Mucosa of descending colon (tissue), 3 donors: ENCODE results near the gene SP1. TPM values are rescaled to one million over a fixed set of nuclear protein-coding genes. Genes with fewer than 3 reads are reported as not detected.

Source experiments
- ATAC-seq: fragments of 200-7000 bp; cut with Tn5 transposase; one replicate; pipeline ENCODE4 v1.9.1; 2020; ENCODE audit warnings: mild to moderate bottlenecking, moderate library complexity
- DNase-seq, 3 donors: peaks; one replicate each; pipeline ENCODE4 v3.0.0-alpha.2; 2020
- H3K36me3 ChIP-seq: fragments of 200-600 bp; one replicate; pipeline ENCODE4 v1.8.0; 2021; ENCODE audit warnings: low read depth, mild to moderate bottlenecking
- H3K4me1 ChIP-seq: fragments of 200-600 bp; one replicate; pipeline ENCODE4 v1.8.0; 2021; ENCODE audit warnings: low read depth, mild to moderate bottlenecking
- H3K4me3 ChIP-seq: fragments of 200-600 bp; one replicate; pipeline ENCODE4 v1.8.0; 2021; ENCODE audit warnings: mild to moderate bottlenecking
- H3K9me3 ChIP-seq: fragments of 200-600 bp; one replicate; pipeline ENCODE4 v1.8.0; 2021; ENCODE audit warnings: mild to moderate bottlenecking
- intact Hi-C, 2 donors: fragments of 100-400 bp; cut with DNase I in 1 of 2; cut with micrococcal nuclease in 1 of 2; formaldehyde crosslinking; loops; one replicate each; pipeline versions ENCODE4 v1.11.0 to v1.11.1; 2022; cut with DNase I, micrococcal nuclease
- total RNA-seq, 3 donors: library from RNA; stranded (reverse); fragmentation: NEBNext Ultra II Directional in 2 of 3; extraction: Animal tissue kit (Norgen Biotek cat#: 25700) in 2 of 3; gene quantifications; one replicate each; pipeline versions ENCODE4 v1.2.1 to v1.2.4, GENCODE V29; 2021 to 2023
- TF ChIP-seq, protein P1 (sequence below): fragments of 200-600 bp; IDR thresholded peaks from one replicate; pipeline ENCODE4 v1.8.0; 2022; ENCODE audit warnings: antibody characterized with exemption, mild to moderate bottlenecking
- donor health status: DM: no; HTN: no; CAD: no; lungs with moderate emphysema.
- donor health status: DM: no; HTN: no; CAD: no.
- donor health status: DM: no; HTN: yes; CAD: no.

Gene SP1
- total RNA-seq, 3 donors from 2014 or later, result 96.1 to 111 (median 105) TPM

DNA sequence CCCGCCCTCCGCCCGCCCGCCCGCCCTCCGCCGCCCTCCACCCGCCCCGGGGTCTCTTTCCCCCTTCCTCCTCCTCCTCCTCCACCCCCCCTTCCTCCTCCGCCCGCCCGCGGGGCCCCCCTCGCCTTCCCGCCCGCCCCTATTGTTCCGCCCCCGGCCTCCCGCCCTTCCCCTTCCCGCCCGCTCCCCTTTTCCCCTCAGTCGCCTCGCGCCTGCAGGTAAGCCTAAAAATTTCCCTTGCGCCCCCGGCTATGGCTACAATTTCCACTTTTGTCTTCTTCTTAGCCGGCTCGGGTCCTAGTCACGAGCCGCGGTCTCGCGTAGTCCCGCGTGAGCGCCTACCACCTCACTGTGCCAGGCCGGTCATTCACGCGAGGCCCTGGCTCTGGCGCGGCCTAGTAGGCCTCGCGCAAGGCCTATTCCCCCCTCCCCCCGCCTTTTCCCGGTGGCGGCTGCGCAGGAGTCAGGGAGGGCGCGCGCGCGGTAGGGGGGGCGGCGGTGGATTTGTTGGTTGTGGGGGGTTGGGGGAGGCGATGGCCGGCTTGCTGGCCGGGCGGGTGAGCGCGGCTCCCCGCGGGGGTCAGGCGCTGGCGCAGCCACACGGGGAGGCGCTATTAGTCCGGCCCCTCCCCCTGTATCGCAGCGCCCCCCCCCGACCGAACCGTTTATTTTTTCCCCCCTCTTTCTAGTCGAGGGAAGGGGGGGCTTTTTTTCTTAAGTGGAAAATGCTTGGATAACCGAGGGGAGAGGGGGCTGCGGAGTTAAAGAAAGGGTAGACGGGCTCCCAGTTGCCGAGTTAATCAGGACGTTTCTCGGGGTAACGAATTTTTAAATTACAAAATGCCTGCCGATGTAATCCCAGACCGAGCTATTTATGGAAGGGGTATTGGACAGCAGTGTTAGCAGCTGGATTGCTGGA lies 72.4 kb downstream of the SP1 start:
- TF ChIP-seq, protein P1, sequence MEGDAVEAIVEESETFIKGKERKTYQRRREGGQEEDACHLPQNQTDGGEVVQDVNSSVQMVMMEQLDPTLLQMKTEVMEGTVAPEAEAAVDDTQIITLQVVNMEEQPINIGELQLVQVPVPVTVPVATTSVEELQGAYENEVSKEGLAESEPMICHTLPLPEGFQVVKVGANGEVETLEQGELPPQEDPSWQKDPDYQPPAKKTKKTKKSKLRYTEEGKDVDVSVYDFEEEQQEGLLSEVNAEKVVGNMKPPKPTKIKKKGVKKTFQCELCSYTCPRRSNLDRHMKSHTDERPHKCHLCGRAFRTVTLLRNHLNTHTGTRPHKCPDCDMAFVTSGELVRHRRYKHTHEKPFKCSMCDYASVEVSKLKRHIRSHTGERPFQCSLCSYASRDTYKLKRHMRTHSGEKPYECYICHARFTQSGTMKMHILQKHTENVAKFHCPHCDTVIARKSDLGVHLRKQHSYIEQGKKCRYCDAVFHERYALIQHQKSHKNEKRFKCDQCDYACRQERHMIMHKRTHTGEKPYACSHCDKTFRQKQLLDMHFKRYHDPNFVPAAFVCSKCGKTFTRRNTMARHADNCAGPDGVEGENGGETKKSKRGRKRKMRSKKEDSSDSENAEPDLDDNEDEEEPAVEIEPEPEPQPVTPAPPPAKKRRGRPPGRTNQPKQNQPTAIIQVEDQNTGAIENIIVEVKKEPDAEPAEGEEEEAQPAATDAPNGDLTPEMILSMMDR, result no peak
- no peaks in the 10 kb centered on the region for H3K9me3 ChIP-seq
- H3K36me3 ChIP-seq, result peaks cover 27% of the 10 kb centered on the region
- peaks cover 16% of the 10 kb centered on the region for H3K4me1 ChIP-seq
- peak; percentile 85 to 89 (median 87) for DNase-seq
- ATAC-seq, result peak; percentile 81
- intact Hi-C loops, result no loop called here
- peak overlapping the region; percentile 45 for H3K4me3 ChIP-seq

- ATAC-seq, result no peak
- no peaks in the 10 kb centered on the region for H3K9me3 ChIP-seq
- no peak for DNase-seq
- intact Hi-C loops, result no loop called here
- peaks cover 43% of the 10 kb centered on the region for H3K36me3 ChIP-seq
- no peak overlapping the region for H3K4me3 ChIP-seq
- H3K4me1 ChIP-seq, result peaks cover 16% of the 10 kb centered on the region
- TF ChIP-seq, protein P1, result no peak
These were observed 74.1 kb downstream of the SP1 start for GRCh38 chr12:53453953-53454640.

DNA sequence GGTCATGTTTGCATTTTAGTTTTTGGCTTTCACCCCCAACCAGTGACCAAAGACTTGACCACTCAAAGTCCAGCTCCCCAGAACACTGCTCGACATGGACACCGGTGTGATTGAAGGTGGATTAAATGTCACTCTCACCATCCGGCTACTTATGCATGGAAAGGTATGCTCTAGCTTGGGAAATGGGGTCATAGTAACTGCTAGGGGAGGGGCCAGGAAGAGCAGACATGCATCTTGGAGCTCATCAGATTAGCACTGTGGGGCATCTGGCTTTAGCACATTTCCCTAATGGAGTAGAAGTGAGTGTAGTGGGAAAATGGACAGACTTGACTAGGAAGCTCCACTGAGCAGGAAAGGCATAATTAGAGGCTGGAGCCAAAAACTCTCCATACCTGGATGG lies 74.7 kb downstream of the SP1 start:
- intact Hi-C loops, result no loop called here
- no peak for ATAC-seq
- DNase-seq, result no peak
- peaks cover 46% of the 10 kb centered on the region for H3K36me3 ChIP-seq
- H3K4me3 ChIP-seq, result no peak overlapping the region
- TF ChIP-seq, protein P1, result no peak
- H3K9me3 ChIP-seq, result no peaks in the 10 kb centered on the region
- H3K4me1 ChIP-seq, result peaks cover 16% of the 10 kb centered on the region

DNA sequence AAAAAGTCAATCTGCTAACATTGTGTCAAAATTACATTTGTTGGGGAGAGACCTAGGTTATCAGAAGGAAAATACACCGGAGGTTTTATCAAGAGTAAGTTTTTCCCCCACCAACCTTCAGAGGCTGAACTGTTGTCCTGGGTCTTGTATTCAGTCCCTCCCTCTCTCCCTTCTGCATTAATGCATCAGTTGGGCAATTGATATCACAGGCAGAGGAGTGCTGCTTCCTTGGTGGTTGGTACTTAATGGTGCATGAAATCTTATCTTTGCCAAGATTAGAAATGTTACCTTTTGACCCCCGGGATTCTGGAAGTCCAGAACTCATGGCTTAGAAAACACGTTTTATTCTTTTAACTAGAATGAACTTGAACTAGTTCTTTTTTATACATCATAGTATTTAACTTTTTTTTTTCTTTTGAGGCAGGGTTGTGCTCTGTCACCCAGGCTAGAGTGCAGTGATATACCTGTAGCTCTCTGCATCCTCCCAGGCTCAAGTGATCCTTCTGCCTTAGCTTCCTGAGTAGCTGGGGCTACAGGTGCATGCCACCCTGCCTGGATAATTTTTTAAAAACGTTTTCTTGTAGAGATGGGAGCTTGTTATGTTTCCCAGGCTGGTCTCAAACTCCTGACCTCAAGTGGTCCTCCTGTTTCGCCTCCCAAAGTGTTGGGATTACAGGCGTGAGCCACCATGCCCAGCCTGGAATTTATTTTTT lies 76.8 kb downstream of the SP1 start:
- ATAC-seq, result no peak
- Histone ChIP-seq H3K4me3 (no peak overlapping the region), H3K9me3 (no peaks in the 10 kb centered on the region), H3K4me1 (peaks cover 16% of the 10 kb centered on the region), H3K36me3 (peaks cover 61% of the 10 kb centered on the region)
- TF ChIP-seq, protein P1, result no peak
- no peak for DNase-seq
- intact Hi-C loops, result no loop called here

DNA sequence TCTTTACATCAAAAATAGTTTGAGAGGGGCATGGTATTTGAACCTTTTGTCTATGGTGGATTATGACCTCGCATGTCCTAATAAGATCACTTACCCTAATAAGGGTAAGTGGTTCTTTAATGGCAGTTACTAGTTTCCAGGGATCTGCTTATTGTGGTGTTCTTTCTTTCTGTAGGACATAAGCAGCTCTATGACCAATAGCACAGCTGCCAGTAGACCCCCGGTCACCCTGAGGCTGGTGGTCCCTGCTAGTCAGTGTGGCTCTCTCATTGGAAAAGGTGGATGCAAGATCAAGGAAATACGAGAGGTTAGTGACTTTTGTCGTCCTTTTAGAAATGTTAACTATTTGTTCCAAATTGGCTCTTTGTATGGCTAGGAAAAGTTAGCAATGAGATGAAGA lies 79.1 kb downstream of the SP1 start:
- TF ChIP-seq, protein P1, result no peak
- no peaks in the 10 kb centered on the region for H3K9me3 ChIP-seq
- H3K4me1 ChIP-seq, result peaks cover 5% of the 10 kb centered on the region
- H3K36me3 ChIP-seq, result peaks cover 63% of the 10 kb centered on the region
- DNase-seq, result no peak
- no peak overlapping the region for H3K4me3 ChIP-seq
- no peak for ATAC-seq
- intact Hi-C loops, result no loop called here
